ENCODE data around the gene NFKB1. TPM values are rescaled to one million over a fixed set of nuclear protein-coding genes. Genes with fewer than 3 reads are reported as not detected.

The NFKB1 gene
- 88.1 and 96.4 TPM in 2 replicates for total RNA-seq
- 46.7 TPM for total RNA-seq (2013)
- 32.0 and 46.2 TPM in 2 replicates for polyA plus RNA-seq
- 51.1 and 105 TPM in 2 replicates for polyA minus RNA-seq

GRCh38 chr4:102500696-102501446 lies at the start of gene NFKB1:
TSS of gene NFKB1 (plus strand) at chr4:102501359. CDS start at chr4:102525519, 24,160 bp downstream.
- peaks cover 43% of the 10 kb centered on the region for H3K79me2 ChIP-seq (ENCODE audit: control insufficient read depth, insufficient read depth, low read length)
- intact Hi-C loops (cut with micrococcal nuclease): loop anchor here (1.0 to 5.0 kb wide), 11 partner anchors 36 to 1154 kb away; partner anchors contain the start of genes BDH2, CISD2, MANBA and PPP3CA
- H3K9me3 ChIP-seq (ENCODE audit: control extremely low read depth in 1 of 3, control insufficient read depth in 2 of 3, insufficient read depth in 1 of 3, low read length in 2 of 3): no peaks in the 10 kb centered on the region
- peak within 1 kb of the TSS; percentile 63 for H2AFZ ChIP-seq (ENCODE audit: insufficient read depth, low read depth, low read length, poor library complexity, severe bottlenecking)
- DNase-seq (peak; percentile 94), ATAC-seq (ENCODE audit: low read depth) (peak; percentile 68)
- peaks cover 17 to 33% of the 10 kb centered on the region in 2 donors for H3K4me1 ChIP-seq (ENCODE audit: control insufficient read depth in 2 of 2, insufficient read depth in 2 of 2, low read length in 2 of 2)
- peaks cover 36% of the 10 kb centered on the region for H3K4me1 Mint-ChIP-seq
- peak within 1 kb of the TSS; percentile 95 for H3K9ac ChIP-seq (ENCODE audit: low read length)
- POLR2A ChIA-PET: interaction anchor here (0.6 to 1.8 kb wide), 3 partner anchors 31 to 1153 kb away, joined by 3 to 8 read pairs (median 7); partner anchors contain the start of gene UBE2D3
- CTCF ChIA-PET: interaction anchor here (0.7 to 1.1 kb wide), 5 partner anchors 18 to 508 kb away, joined by 3 to 4 read pairs (median 4); no protein-coding TSS in a partner anchor
- H4K20me1 ChIP-seq (ENCODE audit: control insufficient read depth, insufficient read depth, low read length, poor library complexity, severe bottlenecking): peaks cover 39% of the 10 kb centered on the region
- no peaks in the 10 kb centered on the region for H3K27me3 ChIP-seq (replicated peaks in 1 of 4; ENCODE audit: control extremely low read depth in 1 of 4, control insufficient read depth in 3 of 4, insufficient read depth in 4 of 4, low read length in 3 of 4)
- no peaks in the 10 kb centered on the region for H3K36me3 ChIP-seq (replicated peaks in 1 of 2; ENCODE audit: control extremely low read depth in 1 of 2, control insufficient read depth in 1 of 2, extremely low read depth in 1 of 2, insufficient read depth in 2 of 2, low read length in 1 of 2)
- H3K4me2 ChIP-seq (replicated peaks; ENCODE audit: low read depth, low read length, poor library complexity, severe bottlenecking): peak within 1 kb of the TSS; percentile 93
- no peaks in the 10 kb centered on the region for H3K27me3 Mint-ChIP-seq
- under 1% methylated on average over 63 of the region's 63 CpGs for WGBS (ENCODE audit: insufficient coverage)
- H3K9me3 Mint-ChIP-seq (ENCODE audit: insufficient read depth): no peaks in the 10 kb centered on the region
- peak within 1 kb of the TSS; percentile 95 for H3K27ac Mint-ChIP-seq
- peak within 1 kb of the TSS; percentile 88 to 99 (median 97) for H3K4me3 ChIP-seq (ENCODE audit: control extremely low read depth in 1 of 5, extremely low read depth in 1 of 5, insufficient read depth in 1 of 5, low read depth in 2 of 5, low read length in 4 of 5)
- H3K27ac ChIP-seq (ENCODE audit: low read length in 2 of 2): peak within 1 kb of the TSS; percentile 99
- TF ChIP-seq CTCF (IDR thresholded peaks at IDR 0.05) (peak; percentile 3), EZH2 (IDR thresholded peaks at IDR 0.05; ENCODE audit: borderline replicate concordance, insufficient read depth, low read depth, low read length, poor library complexity, severe bottlenecking) (no peak)
- H3K4me3 Mint-ChIP-seq: peak within 1 kb of the TSS; percentile 98

- peaks cover 5% of the 10 kb centered on the region for H3K4me1 Mint-ChIP-seq
- peaks cover 10% of the 10 kb centered on the region for H3K27me3 Mint-ChIP-seq
- DNase-seq: no peak
- H3K4me2 ChIP-seq (replicated peaks; ENCODE audit: low read depth, low read length, poor library complexity, severe bottlenecking): no peak overlapping the region
- no peak overlapping the region for H3K9ac ChIP-seq (ENCODE audit: low read length)
- H3K27ac ChIP-seq (ENCODE audit: low read length in 2 of 2): no peak overlapping the region
- H3K9me3 ChIP-seq (ENCODE audit: control extremely low read depth in 1 of 3, control insufficient read depth in 2 of 3, insufficient read depth in 1 of 3, low read length in 2 of 3): no peaks in the 10 kb centered on the region
- no peak overlapping the region for H2AFZ ChIP-seq (ENCODE audit: insufficient read depth, low read depth, low read length, poor library complexity, severe bottlenecking)
- WGBS (ENCODE audit: insufficient coverage): no CpG with 5 or more reads among the region's 1 CpG
- H3K4me3 Mint-ChIP-seq: no peak overlapping the region
- H3K9me3 Mint-ChIP-seq (ENCODE audit: insufficient read depth): no peaks in the 10 kb centered on the region
- H3K4me3 ChIP-seq (ENCODE audit: control extremely low read depth in 1 of 5, extremely low read depth in 1 of 5, insufficient read depth in 1 of 5, low read depth in 2 of 5, low read length in 4 of 5): no peak overlapping the region
- H3K79me2 ChIP-seq (ENCODE audit: control insufficient read depth, insufficient read depth, low read length): no peaks in the 10 kb centered on the region
- ChIA-PET CTCF (interaction anchor here (1.3 kb wide), 1 partner anchor 11 kb away, joined by 3 read pairs; no protein-coding TSS in a partner anchor), POLR2A (no interaction called here)
- H3K36me3 ChIP-seq (replicated peaks in 1 of 2; ENCODE audit: control extremely low read depth in 1 of 2, control insufficient read depth in 1 of 2, extremely low read depth in 1 of 2, insufficient read depth in 2 of 2, low read length in 1 of 2): no peaks in the 10 kb centered on the region
- peaks cover 4 to 8% of the 10 kb centered on the region in 2 donors for H3K4me1 ChIP-seq (ENCODE audit: control insufficient read depth in 2 of 2, insufficient read depth in 2 of 2, low read length in 2 of 2)
- ATAC-seq (ENCODE audit: low read depth): no peak
- no peak overlapping the region for H3K27ac Mint-ChIP-seq
- TF ChIP-seq EZH2 (IDR thresholded peaks at IDR 0.05; ENCODE audit: borderline replicate concordance, insufficient read depth, low read depth, low read length, poor library complexity, severe bottlenecking): no peak
- no peak for TF ChIP-seq CTCF (IDR thresholded peaks at IDR 0.05)
- H3K27me3 ChIP-seq (replicated peaks in 1 of 4; ENCODE audit: control extremely low read depth in 1 of 4, control insufficient read depth in 3 of 4, insufficient read depth in 4 of 4, low read length in 3 of 4): no peaks in the 10 kb centered on the region
- intact Hi-C loops (cut with micrococcal nuclease): no loop called here
- H4K20me1 ChIP-seq (ENCODE audit: control insufficient read depth, insufficient read depth, low read length, poor library complexity, severe bottlenecking): no peaks in the 10 kb centered on the region
Observed at GRCh38 chr4:102452854-102453253, 48.3 kb upstream of the NFKB1 start.

All from B cell (primary cell).